GM12878 (cell line): Measurements from ENCODE around the gene RAD51B.

Experiments used
- CHD2 ChIP-seq: IDR thresholded peaks from 2 replicates; pipeline ENCODE4 v1.6.1; 2011; ENCODE audit warnings: low read depth, low read length, improper control_type of control experiment, borderline replicate concordance
- CREB1 ChIP-seq: IDR thresholded peaks from 2 replicates; pipeline ENCODE4 v1.6.1; 2012; ENCODE audit warnings: low read depth, mild to moderate bottlenecking, inconsistent platforms
- CREM ChIP-seq: IDR thresholded peaks from 2 replicates; pipeline ENCODE4 v1.6.1; 2014; ENCODE audit warnings: antibody characterized with exemption, low read depth
- EZH2 ChIP-seq: IDR thresholded peaks from 2 replicates; pipeline ENCODE4 v1.6.1; 2012; ENCODE audit warnings: low read depth, mild to moderate bottlenecking, control low read depth, inconsistent platforms, low read length, borderline replicate concordance; ENCODE audit not compliant: control insufficient read depth
- FOXM1 ChIP-seq: IDR thresholded peaks from 2 replicates; pipeline ENCODE4 v1.6.1; 2012; ENCODE audit warnings: low read depth, mild to moderate bottlenecking, inconsistent platforms, low read length, moderate library complexity
- JUNB ChIP-seq: IDR thresholded peaks from 2 replicates; pipeline ENCODE4 v1.6.1; 2016; ENCODE audit warnings: antibody characterized with exemption, mild to moderate bottlenecking
- RFX5 ChIP-seq: IDR thresholded peaks from 2 replicates; pipeline ENCODE4 v1.6.1; 2011; ENCODE audit warnings: low read depth, low read length, improper control_type of control experiment
- TF ChIP-seq, protein P1 (sequence below): IDR thresholded peaks from 2 replicates; pipeline ENCODE4 v1.6.1; 2012; ENCODE audit warnings: low read depth, low read length, improper control_type of control experiment
- TF ChIP-seq, protein P2 (sequence below), 3 experiments: IDR thresholded peaks in 2 of 3; conservative IDR thresholded peaks in 1 of 3; 2 replicates each; pipeline ENCODE4 v1.5.1; 2011; ENCODE audit warnings: low read depth in 3 of 3, low read length in 3 of 3, mild to moderate bottlenecking in 3 of 3, control low read depth in 2 of 3, moderate library complexity in 2 of 3, inconsistent platforms in 1 of 3, mixed read lengths in 1 of 3; ENCODE audit not compliant: control insufficient read depth in 2 of 3, insufficient read depth in 1 of 3; ENCODE audit errors: extremely low read depth in 1 of 3

- TF ChIP-seq CREM, result no peak
- TF ChIP-seq CHD2, result no peak
- no peak for TF ChIP-seq RFX5
- TF ChIP-seq CREB1, result no peak
- TF ChIP-seq, protein P1, sequence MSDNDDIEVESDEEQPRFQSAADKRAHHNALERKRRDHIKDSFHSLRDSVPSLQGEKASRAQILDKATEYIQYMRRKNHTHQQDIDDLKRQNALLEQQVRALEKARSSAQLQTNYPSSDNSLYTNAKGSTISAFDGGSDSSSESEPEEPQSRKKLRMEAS, result no peak
- TF ChIP-seq, protein P2, sequence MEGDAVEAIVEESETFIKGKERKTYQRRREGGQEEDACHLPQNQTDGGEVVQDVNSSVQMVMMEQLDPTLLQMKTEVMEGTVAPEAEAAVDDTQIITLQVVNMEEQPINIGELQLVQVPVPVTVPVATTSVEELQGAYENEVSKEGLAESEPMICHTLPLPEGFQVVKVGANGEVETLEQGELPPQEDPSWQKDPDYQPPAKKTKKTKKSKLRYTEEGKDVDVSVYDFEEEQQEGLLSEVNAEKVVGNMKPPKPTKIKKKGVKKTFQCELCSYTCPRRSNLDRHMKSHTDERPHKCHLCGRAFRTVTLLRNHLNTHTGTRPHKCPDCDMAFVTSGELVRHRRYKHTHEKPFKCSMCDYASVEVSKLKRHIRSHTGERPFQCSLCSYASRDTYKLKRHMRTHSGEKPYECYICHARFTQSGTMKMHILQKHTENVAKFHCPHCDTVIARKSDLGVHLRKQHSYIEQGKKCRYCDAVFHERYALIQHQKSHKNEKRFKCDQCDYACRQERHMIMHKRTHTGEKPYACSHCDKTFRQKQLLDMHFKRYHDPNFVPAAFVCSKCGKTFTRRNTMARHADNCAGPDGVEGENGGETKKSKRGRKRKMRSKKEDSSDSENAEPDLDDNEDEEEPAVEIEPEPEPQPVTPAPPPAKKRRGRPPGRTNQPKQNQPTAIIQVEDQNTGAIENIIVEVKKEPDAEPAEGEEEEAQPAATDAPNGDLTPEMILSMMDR (IDR thresholded peaks at IDR 0.05 in 2 of 3, conservative IDR thresholded peaks at IDR 0.05 in 1 of 3; ENCODE audit: control insufficient read depth in 2 of 3, extremely low read depth in 1 of 3, insufficient read depth in 1 of 3, low read depth in 3 of 3, low read length in 3 of 3), result no peak
- no peak for TF ChIP-seq EZH2
- TF ChIP-seq FOXM1, result no peak
- TF ChIP-seq JUNB, result peak; percentile 50
Observed at GRCh38 chr14:67852926-67853604, 33.5 kb downstream of the RAD51B start.
